Activated naive CD4-positive, alpha-beta T cell treated with anti-CD3 and anti-CD28 coated beads for 36 hours (primary cell): ENCODE results near the gene MRPL49. TPM values are rescaled to one million over a fixed set of nuclear protein-coding genes. Genes with fewer than 3 reads are reported as not detected.
"Not testable (repeated sequence)": the region's sequence is repeated elsewhere in the genome, so short reads cannot be mapped to it uniquely, and the experiment has no call there.

Experiments used
- CTCF ChIA-PET: fragments of 350-600 bp; sonication (Branson Sonifier 250); formaldehyde crosslinking; loops from one replicate; lab custom pipeline; 2021; ENCODE audit warnings: antibody characterized with exemption; lab: Charles Lee
- DNase-seq: peaks from one replicate; pipeline ENCODE4 v3.0.0-alpha.2; 2020
- H3K27ac Mint-ChIP-seq: one replicate; pipeline ENCODE4 v1.8.0; 2021; ENCODE audit warnings: mild to moderate bottlenecking, mixed read lengths
- H3K27me3 Mint-ChIP-seq: one replicate; pipeline ENCODE4 v1.8.0; 2021; ENCODE audit warnings: low read depth, mixed read lengths
- H3K36me3 Mint-ChIP-seq: one replicate; pipeline ENCODE4 v1.8.0; 2021; ENCODE audit warnings: low read depth, mixed read lengths
- H3K4me1 Mint-ChIP-seq: one replicate; pipeline ENCODE4 v1.8.0; 2021; ENCODE audit warnings: low read depth, mixed read lengths
- H3K4me3 Mint-ChIP-seq: one replicate; pipeline ENCODE4 v1.8.0; 2021; ENCODE audit warnings: mild to moderate bottlenecking, moderate library complexity, mixed read lengths
- H3K9me3 Mint-ChIP-seq: one replicate; pipeline ENCODE4 v1.8.0; 2021; ENCODE audit warnings: mixed read lengths
- intact Hi-C: fragments of 100-400 bp; cut with micrococcal nuclease; formaldehyde crosslinking; loops from one replicate; pipeline ENCODE4 v1.15.1; 2023
- total RNA-seq, 2 experiments: library from RNA; stranded (reverse); gene quantifications; one replicate each; pipeline ENCODE4 v1.2.3, GENCODE V29; 2021

MRPL49 gene
- total RNA-seq, 2 experiments from 2014 or later, result 49.3 to 51.6 TPM

DNA sequence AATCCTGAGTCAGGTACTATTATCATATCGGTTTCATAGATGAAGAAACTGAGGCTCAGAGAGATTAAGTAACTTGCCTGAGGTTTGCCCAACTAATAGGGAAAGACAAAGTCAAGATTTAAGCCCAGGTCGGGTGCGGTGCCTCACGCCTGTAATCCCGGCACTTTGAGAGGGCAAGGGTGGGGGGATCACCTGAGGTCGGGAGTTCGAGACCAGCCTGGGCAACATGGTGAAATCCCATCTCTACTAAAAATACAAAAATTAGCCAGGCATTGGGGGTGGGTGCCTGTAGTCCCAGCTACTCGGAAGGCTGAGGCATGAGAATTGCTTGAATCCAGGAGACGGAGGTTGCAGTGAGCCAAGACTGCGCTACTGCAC, 28.0 kb downstream of the MRPL49 start:
- intact Hi-C loops, H3K27me3 Mint-ChIP-seq, H3K4me1 Mint-ChIP-seq, DNase-seq, H3K27ac Mint-ChIP-seq, H3K9me3 Mint-ChIP-seq, H3K4me3 Mint-ChIP-seq, CTCF ChIA-PET, H3K36me3 Mint-ChIP-seq: not testable (repeated sequence)

DNA sequence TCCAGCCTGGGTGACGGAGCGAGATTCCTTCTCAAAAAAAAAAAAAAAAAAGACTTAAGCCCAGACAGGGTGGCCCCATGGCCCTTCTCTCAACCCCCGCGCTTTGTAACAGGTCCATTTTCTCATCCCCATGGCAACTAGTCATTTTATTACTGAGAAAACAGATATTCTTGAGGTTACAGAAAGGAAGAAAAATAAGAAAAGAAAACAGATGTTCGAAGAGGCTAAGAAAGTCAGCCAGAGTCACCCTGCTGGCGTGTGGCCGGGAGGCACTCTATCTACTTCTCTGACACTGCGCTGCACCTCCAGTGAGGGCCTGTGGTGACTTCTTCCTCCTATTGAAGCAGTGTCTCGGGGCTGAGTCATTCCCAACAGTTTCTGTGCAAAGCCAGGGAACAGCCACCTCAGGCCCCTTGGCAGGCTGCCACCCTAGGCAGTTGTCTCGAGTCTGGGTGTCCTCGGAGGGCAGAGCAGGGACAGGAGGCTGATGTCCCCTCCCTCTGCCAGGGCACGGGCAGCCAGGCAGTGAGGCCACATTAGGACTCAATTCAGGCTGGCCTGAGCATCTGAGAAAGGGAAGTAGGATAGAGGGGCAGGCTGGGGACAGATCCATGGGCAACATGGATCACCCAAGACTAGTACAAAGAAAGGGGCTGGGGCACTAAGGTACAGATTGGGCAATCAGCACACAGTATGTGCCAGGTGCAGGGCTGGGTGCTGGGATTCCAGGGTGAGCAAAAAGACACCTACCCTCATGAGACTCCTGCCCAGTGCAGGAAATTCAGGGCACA, 28.6 kb downstream of the MRPL49 start:
- intact Hi-C loops, result no loop called here
- Mint-ChIP-seq H3K36me3 (no peaks in the 10 kb centered on the region), H3K27ac (no peak overlapping the region), H3K4me1 (no peaks in the 10 kb centered on the region), H3K4me3 (no peak overlapping the region), H3K9me3 (no peaks in the 10 kb centered on the region), H3K27me3 (no peaks in the 10 kb centered on the region)
- CTCF ChIA-PET, result no interaction called here
- DNase-seq, result peak; percentile 45

DNA sequence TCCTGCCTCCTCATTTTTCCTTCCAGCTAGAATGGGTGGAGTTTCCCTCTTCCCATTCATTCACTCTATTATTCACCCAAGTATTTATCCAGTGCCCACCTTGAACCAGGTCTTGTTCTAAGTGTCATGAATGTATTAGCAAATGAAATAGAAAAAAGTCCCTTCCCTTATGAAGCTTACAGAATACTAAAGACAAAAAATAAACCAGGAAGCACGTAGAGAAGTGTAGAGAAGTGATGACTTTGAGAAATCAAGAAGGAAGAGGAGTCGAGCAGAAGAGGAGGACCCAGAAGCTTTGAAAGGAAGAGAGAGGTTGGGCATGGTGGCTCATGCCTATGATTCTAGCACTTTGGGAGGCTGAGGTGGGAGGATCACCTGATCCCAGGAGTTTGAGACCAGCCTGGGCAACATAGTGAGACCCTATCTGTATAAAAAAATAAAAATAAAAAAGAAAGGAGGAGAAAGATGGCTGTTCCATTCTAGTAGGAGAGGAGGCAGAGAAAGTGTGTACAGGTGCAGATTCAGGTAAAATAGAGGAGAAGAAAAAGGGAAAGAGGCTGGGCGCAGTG, 29.3 kb downstream of the MRPL49 start:
- H3K4me3 Mint-ChIP-seq, result no peak overlapping the region
- H3K27me3 Mint-ChIP-seq, result no peaks in the 10 kb centered on the region
- intact Hi-C loops, result no loop called here
- H3K27ac Mint-ChIP-seq, result no peak overlapping the region
- CTCF ChIA-PET, result no interaction called here
- H3K4me1 Mint-ChIP-seq, result no peaks in the 10 kb centered on the region
- H3K36me3 Mint-ChIP-seq, result no peaks in the 10 kb centered on the region
- H3K9me3 Mint-ChIP-seq, result no peaks in the 10 kb centered on the region
- no peak for DNase-seq

DNA sequence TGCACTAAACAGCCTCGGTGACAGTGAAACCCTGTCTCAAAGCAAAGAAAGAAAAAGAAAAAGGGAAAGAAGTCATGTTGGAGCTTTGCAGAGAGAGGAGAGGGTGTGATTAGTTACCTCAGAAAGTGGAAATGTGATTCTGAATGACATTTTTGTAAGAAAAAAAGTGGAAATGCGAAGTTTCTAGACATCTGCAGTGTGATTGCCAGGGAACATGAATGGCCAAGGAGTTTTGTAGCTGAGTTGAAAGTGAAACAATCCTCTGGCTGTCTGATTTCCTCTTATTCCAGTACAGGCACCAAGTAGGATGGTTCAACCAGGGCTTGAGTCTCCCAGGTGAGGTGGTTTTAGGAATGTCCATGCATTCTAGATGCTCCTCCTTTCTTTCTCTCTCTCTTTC, 30.0 kb downstream of the MRPL49 start:
- Mint-ChIP-seq H3K27me3 (no peaks in the 10 kb centered on the region), H3K9me3 (no peaks in the 10 kb centered on the region), H3K27ac (no peak overlapping the region)

DNA sequence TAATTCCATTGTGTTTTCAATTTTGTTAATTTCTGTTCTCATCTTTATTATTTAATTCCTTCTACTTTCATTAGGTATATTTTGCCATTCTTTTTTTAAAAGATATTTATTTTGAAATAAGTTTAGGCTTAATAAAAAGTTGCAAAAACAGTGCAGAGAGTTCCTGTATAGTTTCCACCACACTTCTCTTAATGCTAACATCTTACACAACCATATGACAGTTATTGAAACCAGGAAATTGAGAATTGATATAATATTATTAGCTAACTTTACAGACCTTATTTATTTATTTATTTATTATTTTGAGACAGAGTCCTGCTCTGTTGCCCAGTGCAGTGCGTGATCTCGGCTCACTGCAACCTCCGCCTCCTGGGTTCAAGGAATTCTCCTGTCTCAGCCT, 34.1 kb downstream of the MRPL49 start:
- H3K4me1 Mint-ChIP-seq, result no peaks in the 10 kb centered on the region
- H3K4me3 Mint-ChIP-seq, result no peak overlapping the region
- intact Hi-C loops, result no loop called here
- CTCF ChIA-PET, result no interaction called here
- H3K36me3 Mint-ChIP-seq, result no peaks in the 10 kb centered on the region
- no peaks in the 10 kb centered on the region for H3K9me3 Mint-ChIP-seq
- DNase-seq, result no peak
- no peaks in the 10 kb centered on the region for H3K27me3 Mint-ChIP-seq
- H3K27ac Mint-ChIP-seq, result no peak overlapping the region

More for the DNA sequence above, 30.0 kb downstream of the MRPL49 start:
- no peak for DNase-seq
- CTCF ChIA-PET, result no interaction called here
- Mint-ChIP-seq H3K4me3 (no peak overlapping the region), H3K36me3 (no peaks in the 10 kb centered on the region), H3K4me1 (no peaks in the 10 kb centered on the region)
- intact Hi-C loops, result no loop called here

DNA sequence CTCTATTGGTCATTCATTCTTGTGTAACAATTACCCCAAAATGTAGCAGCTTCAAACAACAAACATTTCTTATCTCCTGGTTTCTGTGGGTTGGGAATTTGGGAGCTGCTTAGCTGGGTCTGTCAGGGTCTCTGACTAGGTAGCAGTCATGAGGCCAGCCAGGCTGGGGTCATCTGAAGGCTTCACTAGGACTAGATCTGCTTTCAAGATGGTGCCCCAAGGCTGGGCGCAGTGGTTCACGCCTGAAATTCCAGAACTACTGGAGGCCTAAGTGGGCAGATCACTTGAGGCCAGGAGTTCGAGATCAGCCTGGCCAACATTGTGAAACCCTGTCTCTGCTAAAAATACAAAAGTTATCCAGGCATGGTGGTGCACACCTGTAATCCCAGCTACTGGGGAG, 34.8 kb downstream of the MRPL49 start:
- no peaks in the 10 kb centered on the region for H3K36me3 Mint-ChIP-seq
- no peaks in the 10 kb centered on the region for H3K4me1 Mint-ChIP-seq
- intact Hi-C loops, result no loop called here
- DNase-seq, result no peak
- CTCF ChIA-PET, result no interaction called here
- H3K9me3 Mint-ChIP-seq, result no peaks in the 10 kb centered on the region
- H3K27ac Mint-ChIP-seq, result no peak overlapping the region
- no peak overlapping the region for H3K4me3 Mint-ChIP-seq
- H3K27me3 Mint-ChIP-seq, result no peaks in the 10 kb centered on the region

DNA sequence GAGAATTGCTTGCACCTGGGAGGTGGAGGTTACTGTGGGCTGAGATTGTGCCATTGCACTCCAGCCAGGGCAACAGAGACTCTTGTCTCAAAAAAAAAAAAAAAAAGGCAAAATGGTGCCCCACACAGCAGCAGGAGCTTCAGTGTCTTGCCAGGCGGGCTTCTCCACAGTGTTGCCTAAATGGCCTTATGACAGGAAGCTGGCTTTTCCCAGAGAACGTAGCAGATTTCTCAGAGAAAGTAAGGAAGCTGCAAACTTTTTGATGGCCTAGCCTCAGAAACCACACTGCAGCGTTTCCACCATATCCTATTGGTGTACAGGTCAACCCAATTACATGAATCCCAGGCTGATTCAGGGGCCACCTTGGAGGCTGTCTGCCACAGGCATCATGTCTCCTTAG, 35.2 kb downstream of the MRPL49 start:
- CTCF ChIA-PET, result interaction anchor here (0.6 kb wide), 2 partner anchors 23 to 85 kb away, joined by 3 read pairs; partner anchors contain the start of gene SYVN1
- DNase-seq, result no peak
- no peak overlapping the region for H3K27ac Mint-ChIP-seq
- intact Hi-C loops, result no loop called here
- no peaks in the 10 kb centered on the region for H3K36me3 Mint-ChIP-seq
- H3K4me3 Mint-ChIP-seq, result no peak overlapping the region
- no peaks in the 10 kb centered on the region for H3K9me3 Mint-ChIP-seq
- H3K27me3 Mint-ChIP-seq, result no peaks in the 10 kb centered on the region
- H3K4me1 Mint-ChIP-seq, result no peaks in the 10 kb centered on the region

DNA sequence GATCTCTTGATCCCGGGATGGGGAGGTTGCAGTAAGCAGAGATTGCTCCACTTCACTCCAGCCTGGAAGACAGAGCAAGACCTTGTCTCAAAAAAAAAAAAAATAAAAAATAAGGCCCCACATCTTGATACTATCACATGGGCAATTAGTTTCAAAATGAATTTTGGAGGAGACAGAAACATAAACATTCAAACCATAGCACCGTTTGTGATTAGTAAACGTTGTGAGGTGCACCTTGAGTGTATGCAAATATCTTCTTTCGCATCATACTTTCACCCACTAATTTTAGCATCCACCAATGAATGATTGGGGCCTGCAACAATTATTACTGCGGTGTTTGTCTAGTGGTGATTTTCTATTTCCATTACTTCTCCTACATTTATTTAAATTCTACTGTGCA, 36.9 kb downstream of the MRPL49 start:
- Mint-ChIP-seq H3K4me3 (no peak overlapping the region), H3K4me1 (no peaks in the 10 kb centered on the region), H3K27ac (no peak overlapping the region), H3K9me3 (no peaks in the 10 kb centered on the region), H3K27me3 (no peaks in the 10 kb centered on the region), H3K36me3 (no peaks in the 10 kb centered on the region)
- intact Hi-C loops, result no loop called here
- no peak for DNase-seq
- CTCF ChIA-PET, result no interaction called here

DNA sequence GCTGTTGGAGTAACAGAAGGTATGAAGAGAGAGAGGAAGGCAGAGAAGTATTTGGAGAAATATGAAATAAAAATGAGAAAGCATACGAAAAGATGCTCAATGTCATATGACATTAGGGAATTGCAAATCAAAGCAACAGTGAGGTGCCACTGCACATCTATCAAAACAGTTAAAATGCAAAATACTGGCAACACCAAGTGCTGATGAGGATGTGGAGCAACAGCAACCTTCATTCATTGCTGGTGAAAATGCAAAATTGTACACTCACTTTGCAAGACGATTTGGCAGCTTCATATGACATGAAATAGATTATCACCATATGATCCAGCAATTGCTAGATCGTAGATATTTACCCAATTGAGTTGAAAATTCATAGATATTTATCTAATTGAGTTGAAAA, 38.5 kb downstream of the MRPL49 start:
- no peak overlapping the region for H3K4me3 Mint-ChIP-seq
- no peak overlapping the region for H3K27ac Mint-ChIP-seq
- intact Hi-C loops, result no loop called here
- CTCF ChIA-PET, result no interaction called here
- DNase-seq, result no peak
- H3K36me3 Mint-ChIP-seq, result no peaks in the 10 kb centered on the region
- no peaks in the 10 kb centered on the region for H3K9me3 Mint-ChIP-seq
- no peaks in the 10 kb centered on the region for H3K4me1 Mint-ChIP-seq
- no peaks in the 10 kb centered on the region for H3K27me3 Mint-ChIP-seq

DNA sequence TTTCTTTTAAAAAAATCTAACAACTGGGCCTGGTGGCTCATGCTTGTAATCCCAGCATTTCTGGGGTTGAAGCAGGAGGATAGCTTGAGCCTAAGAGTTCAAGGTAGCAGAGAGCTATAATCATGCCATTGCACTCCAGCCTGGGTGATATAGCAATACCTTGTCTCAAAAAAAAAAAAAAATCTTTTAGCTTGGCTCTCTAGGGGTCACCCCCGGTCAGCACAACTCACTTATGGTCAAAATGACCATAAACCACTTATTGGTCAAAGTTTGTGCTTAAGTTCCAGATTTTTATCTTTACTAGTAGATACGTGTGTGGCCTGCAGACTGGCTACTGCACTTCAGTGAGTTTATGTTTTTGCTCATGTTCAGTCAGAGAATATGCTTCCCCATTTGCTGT, 41.6 kb downstream of the MRPL49 start:
- Mint-ChIP-seq H3K4me1 (peaks cover 2% of the 10 kb centered on the region), H3K27me3 (no peaks in the 10 kb centered on the region), H3K9me3 (no peaks in the 10 kb centered on the region), H3K4me3 (no peak overlapping the region), H3K27ac (no peak overlapping the region), H3K36me3 (no peaks in the 10 kb centered on the region)
- CTCF ChIA-PET, result no interaction called here
- DNase-seq, result no peak
- intact Hi-C loops, result no loop called here

DNA sequence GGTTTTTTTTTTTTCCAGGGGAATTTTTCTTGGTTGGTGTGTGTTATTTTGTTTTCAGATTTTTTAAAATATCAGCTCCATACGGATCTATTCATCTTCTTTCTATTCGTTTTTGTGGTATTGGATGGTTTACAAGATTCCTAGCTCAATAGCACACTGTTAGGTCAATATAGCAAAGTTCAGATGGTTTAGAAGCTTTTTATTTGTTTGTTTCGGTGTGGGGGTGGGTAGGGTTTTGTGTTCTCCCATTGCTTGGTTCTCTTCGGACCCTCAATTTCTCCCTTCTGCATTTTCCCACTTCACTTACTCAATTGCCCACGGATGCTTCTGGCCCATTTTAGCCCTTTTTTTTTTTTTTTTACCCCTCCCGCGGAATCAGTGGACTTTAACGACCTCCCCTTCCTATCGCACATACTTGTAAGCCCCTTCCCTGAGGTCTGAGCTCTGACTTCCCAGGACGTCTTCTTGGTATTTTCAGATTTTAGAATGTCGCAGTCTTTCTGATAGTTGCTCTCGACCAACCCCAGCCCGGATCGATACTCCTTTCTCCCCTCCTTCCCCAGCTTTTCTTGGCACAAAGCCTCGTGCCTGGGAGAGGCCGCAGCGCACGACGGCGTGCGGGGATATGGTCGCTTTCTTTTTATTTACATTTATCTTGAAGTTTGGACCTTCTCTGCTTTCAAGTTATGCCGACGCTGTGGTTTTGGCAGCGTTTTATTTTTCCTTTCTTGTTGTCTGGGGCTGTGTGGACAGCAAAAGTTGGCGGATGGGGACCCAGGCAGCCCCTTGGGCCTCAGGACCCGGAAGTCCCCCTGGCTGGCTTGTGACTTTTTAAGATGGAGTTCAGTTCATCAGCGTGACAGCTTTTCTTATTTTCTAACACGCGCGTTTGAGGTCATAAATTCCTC, 43.5 kb downstream of the MRPL49 start:
- no peaks in the 10 kb centered on the region for H3K9me3 Mint-ChIP-seq
- intact Hi-C loops, result loop anchor here (2.0 kb wide), 1 partner anchor 23 kb away; no protein-coding TSS in a partner anchor
- H3K4me1 Mint-ChIP-seq, result peaks cover 2% of the 10 kb centered on the region
- no peak for DNase-seq
- H3K36me3 Mint-ChIP-seq, result no peaks in the 10 kb centered on the region
- no peak overlapping the region for H3K4me3 Mint-ChIP-seq
- H3K27me3 Mint-ChIP-seq, result no peaks in the 10 kb centered on the region
- CTCF ChIA-PET, result no interaction called here
- H3K27ac Mint-ChIP-seq, result no peak overlapping the region

DNA sequence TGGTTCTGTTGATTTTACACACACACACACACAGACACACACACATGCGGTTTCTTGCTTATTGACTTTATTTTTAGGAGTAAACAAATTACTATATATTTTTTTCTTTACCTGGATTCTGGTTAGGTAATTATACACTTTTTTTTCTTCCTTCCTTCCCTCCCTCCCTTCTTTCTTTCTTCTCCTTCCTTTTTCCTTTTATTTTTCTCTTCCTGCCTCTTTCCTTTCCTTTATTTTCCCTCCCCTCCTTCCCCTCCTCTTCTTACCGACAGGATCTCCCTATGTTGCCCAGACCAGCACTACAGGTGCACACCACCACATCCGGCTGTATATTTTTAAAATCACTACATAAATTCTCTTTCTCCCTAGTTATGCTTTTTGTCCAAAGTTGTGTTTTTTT, 44.8 kb downstream of the MRPL49 start:
- Mint-ChIP-seq H3K4me1 (peaks cover 2% of the 10 kb centered on the region), H3K36me3 (no peaks in the 10 kb centered on the region), H3K4me3 (no peak overlapping the region), H3K9me3 (no peaks in the 10 kb centered on the region), H3K27ac (no peak overlapping the region), H3K27me3 (no peaks in the 10 kb centered on the region)
- DNase-seq, result no peak
- CTCF ChIA-PET, result no interaction called here
- intact Hi-C loops, result loop anchor here (2.0 kb wide), 1 partner anchor 24 kb away; no protein-coding TSS in a partner anchor
